ENCODE measurements around the gene EFR3B.

EFR3B gene

GRCh38 chr2:25043241-25043867 is 1.5 kb downstream of the EFR3B start:
- no peaks in the 10 kb centered on the region for H3K9me3 Mint-ChIP-seq
- peak overlapping the region; percentile 80 for H3K4me3 Mint-ChIP-seq
- no peak overlapping the region for H3K27ac Mint-ChIP-seq
- H3K4me1 Mint-ChIP-seq (ENCODE audit: low read depth) = peaks cover 33% of the 10 kb centered on the region
- intact Hi-C loops (cut with micrococcal nuclease) = loop anchor here (2.0 kb wide), 1 partner anchor 73 kb away; the partner anchor contains the start of gene DNAJC27
- H3K27me3 Mint-ChIP-seq = peaks cover 75% of the 10 kb centered on the region
- H3K36me3 Mint-ChIP-seq (ENCODE audit: low read depth) = no peaks in the 10 kb centered on the region

DNA sequence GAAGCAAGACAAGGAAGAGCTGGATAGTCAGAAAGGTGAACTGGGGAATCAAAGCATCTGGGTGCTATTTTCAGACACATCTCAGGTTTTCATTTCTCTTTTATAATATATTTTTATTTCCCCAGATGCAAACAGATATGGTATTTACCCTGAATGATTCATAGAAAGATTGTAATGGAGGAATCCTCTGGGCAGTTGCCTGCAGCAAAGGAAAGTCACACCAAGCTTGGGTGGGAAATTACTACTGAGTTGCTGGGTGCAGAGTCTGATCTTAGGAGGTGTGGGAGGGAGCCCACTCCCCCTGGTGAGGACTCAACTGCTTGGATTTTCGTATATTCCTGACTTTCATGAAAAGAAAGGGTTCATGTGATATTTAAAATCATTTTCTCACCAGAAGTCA is 2.1 kb downstream of the EFR3B start:
- intact Hi-C loops (cut with micrococcal nuclease) = no loop called here
- Mint-ChIP-seq H3K27ac (no peak overlapping the region), H3K36me3 (ENCODE audit: low read depth) (no peaks in the 10 kb centered on the region), H3K4me1 (ENCODE audit: low read depth) (peaks cover 33% of the 10 kb centered on the region), H3K9me3 (no peaks in the 10 kb centered on the region), H3K4me3 (no peak overlapping the region), H3K27me3 (peaks cover 71% of the 10 kb centered on the region)

DNA sequence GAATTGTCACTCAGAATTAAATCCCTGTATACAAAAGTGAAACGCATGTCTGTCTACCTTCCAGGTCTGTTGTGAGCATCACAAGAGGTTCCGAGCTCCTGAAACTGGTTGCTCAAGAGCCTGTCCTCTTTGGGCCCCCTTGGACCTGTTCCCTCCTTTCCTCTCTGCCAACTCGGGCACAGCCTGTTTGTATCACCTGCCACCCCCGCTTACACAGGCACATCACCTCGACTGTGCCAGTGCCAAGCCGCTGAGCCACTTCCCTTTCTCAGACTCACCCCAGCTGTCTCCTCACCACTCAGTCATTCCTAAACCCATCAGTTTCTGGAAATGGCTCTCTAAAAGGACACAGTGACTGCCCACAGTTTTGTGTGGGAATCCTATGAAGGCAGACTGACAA is 3.1 kb downstream of the EFR3B start:
- no peaks in the 10 kb centered on the region for H3K36me3 Mint-ChIP-seq (ENCODE audit: low read depth)
- no peak overlapping the region for H3K27ac Mint-ChIP-seq
- no peaks in the 10 kb centered on the region for H3K9me3 Mint-ChIP-seq
- no peak overlapping the region for H3K4me3 Mint-ChIP-seq
- peaks cover 33% of the 10 kb centered on the region for H3K4me1 Mint-ChIP-seq (ENCODE audit: low read depth)
- H3K27me3 Mint-ChIP-seq = peaks cover 66% of the 10 kb centered on the region
- intact Hi-C loops (cut with micrococcal nuclease) = no loop called here

DNA sequence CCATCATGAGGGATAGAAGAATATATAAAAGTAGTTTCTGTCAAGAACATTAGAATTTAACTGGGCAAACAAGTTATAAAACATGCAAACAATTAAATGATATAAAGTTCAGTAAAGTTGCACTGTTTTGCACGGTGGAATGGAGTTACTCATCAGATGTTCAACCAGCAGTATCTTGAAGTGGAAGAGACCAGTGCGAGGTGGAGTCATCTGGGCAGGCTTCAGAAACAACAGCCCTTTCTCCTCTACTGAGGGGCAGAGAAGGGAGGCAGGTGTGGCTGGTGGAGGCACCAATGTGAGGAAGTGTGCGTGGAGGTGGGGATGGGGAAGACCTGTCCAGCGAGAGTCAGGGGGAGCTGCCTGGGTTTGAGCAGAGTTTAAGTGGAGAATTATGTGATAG is 7.5 kb downstream of the EFR3B start:
- no peaks in the 10 kb centered on the region for H3K36me3 Mint-ChIP-seq (ENCODE audit: low read depth)
- peaks cover 7% of the 10 kb centered on the region for H3K4me1 Mint-ChIP-seq (ENCODE audit: low read depth)
- peaks cover 31% of the 10 kb centered on the region for H3K27me3 Mint-ChIP-seq
- no peak overlapping the region for H3K4me3 Mint-ChIP-seq
- H3K27ac Mint-ChIP-seq = no peak overlapping the region
- no peaks in the 10 kb centered on the region for H3K9me3 Mint-ChIP-seq
- intact Hi-C loops (cut with micrococcal nuclease) = no loop called here

DNA sequence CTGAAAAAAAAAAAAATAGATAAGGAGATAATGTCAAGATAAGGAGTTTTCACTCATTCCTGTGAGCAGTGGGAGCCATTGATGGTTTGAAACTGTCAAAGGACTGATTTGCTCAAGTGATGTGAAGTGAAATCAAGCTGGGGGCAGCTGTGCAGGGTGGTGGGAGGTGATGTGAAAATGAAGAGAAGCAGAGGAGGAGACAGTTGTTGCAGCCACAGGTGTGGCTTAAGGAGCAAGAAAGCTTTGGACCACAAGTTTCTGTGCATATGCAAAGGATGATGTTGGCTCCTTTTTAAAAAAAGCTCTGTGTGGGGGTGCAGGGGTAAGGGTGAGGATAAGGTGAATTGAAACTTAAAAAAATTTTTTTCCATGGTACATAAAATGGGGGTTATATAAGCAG is 8.3 kb downstream of the EFR3B start:
- peaks cover 2% of the 10 kb centered on the region for H3K4me1 Mint-ChIP-seq (ENCODE audit: low read depth)
- no peaks in the 10 kb centered on the region for H3K9me3 Mint-ChIP-seq
- H3K27ac Mint-ChIP-seq = no peak overlapping the region
- H3K27me3 Mint-ChIP-seq = peaks cover 24% of the 10 kb centered on the region
- no peaks in the 10 kb centered on the region for H3K36me3 Mint-ChIP-seq (ENCODE audit: low read depth)
- intact Hi-C loops (cut with micrococcal nuclease) = no loop called here
- H3K4me3 Mint-ChIP-seq = no peak overlapping the region

GRCh38 chr2:25053041-25053440 is 11.2 kb downstream of the EFR3B start:
- Mint-ChIP-seq H3K36me3 (ENCODE audit: low read depth) (no peaks in the 10 kb centered on the region), H3K9me3 (no peaks in the 10 kb centered on the region), H3K4me1 (ENCODE audit: low read depth) (no peaks in the 10 kb centered on the region), H3K27ac (no peak overlapping the region), H3K4me3 (no peak overlapping the region), H3K27me3 (peaks cover 9% of the 10 kb centered on the region)
- intact Hi-C loops (cut with micrococcal nuclease) = no loop called here

DNA sequence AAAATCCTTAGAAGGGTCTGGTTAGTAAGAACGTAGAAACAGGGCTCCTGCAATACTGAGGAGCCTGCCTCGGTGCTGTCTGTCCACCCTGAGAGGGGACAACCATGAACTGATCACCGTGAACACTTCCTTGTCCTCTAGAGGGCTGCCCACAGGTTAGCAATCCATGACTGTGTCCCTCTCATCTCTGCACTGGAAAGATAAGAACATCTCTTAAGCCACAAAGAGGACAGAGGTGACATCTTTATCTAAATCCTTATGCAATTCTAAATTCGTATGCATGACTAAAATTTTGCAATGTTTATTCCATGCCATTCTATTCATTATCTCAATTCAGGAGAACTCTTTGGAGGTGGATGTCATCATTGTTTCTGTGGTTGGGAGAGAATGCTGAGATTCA is 12.8 kb downstream of the EFR3B start:
- Mint-ChIP-seq H3K9me3 (no peaks in the 10 kb centered on the region), H3K36me3 (ENCODE audit: low read depth) (no peaks in the 10 kb centered on the region), H3K27me3 (peaks cover 5% of the 10 kb centered on the region), H3K27ac (no peak overlapping the region), H3K4me3 (no peak overlapping the region), H3K4me1 (ENCODE audit: low read depth) (no peaks in the 10 kb centered on the region)
- intact Hi-C loops (cut with micrococcal nuclease) = no loop called here

- H3K27me3 Mint-ChIP-seq = peaks cover 2% of the 10 kb centered on the region
- no peak overlapping the region for H3K27ac Mint-ChIP-seq
- intact Hi-C loops (cut with micrococcal nuclease) = no loop called here
- no peak overlapping the region for H3K4me3 Mint-ChIP-seq
- H3K9me3 Mint-ChIP-seq = no peaks in the 10 kb centered on the region
- H3K36me3 Mint-ChIP-seq (ENCODE audit: low read depth) = no peaks in the 10 kb centered on the region
- no peaks in the 10 kb centered on the region for H3K4me1 Mint-ChIP-seq (ENCODE audit: low read depth)
Observed at GRCh38 chr2:25055376-25055920, 13.6 kb downstream of the EFR3B start.

- H3K4me1 Mint-ChIP-seq (ENCODE audit: low read depth) = no peaks in the 10 kb centered on the region
- H3K36me3 Mint-ChIP-seq (ENCODE audit: low read depth) = no peaks in the 10 kb centered on the region
- no peaks in the 10 kb centered on the region for H3K9me3 Mint-ChIP-seq
- intact Hi-C loops (cut with micrococcal nuclease) = no loop called here
- H3K27me3 Mint-ChIP-seq = peaks cover 2% of the 10 kb centered on the region
- H3K4me3 Mint-ChIP-seq = no peak overlapping the region
- H3K27ac Mint-ChIP-seq = no peak overlapping the region
Observed at GRCh38 chr2:25056098-25056821, 14.4 kb downstream of the EFR3B start.

GRCh38 chr2:25062511-25062917 is 20.6 kb downstream of the EFR3B start:
- Mint-ChIP-seq H3K4me3 (no peak overlapping the region), H3K4me1 (ENCODE audit: low read depth) (no peaks in the 10 kb centered on the region), H3K27me3 (no peaks in the 10 kb centered on the region), H3K9me3 (peaks cover 14% of the 10 kb centered on the region), H3K36me3 (ENCODE audit: low read depth) (no peaks in the 10 kb centered on the region), H3K27ac (no peak overlapping the region)
- intact Hi-C loops (cut with micrococcal nuclease) = no loop called here

DNA sequence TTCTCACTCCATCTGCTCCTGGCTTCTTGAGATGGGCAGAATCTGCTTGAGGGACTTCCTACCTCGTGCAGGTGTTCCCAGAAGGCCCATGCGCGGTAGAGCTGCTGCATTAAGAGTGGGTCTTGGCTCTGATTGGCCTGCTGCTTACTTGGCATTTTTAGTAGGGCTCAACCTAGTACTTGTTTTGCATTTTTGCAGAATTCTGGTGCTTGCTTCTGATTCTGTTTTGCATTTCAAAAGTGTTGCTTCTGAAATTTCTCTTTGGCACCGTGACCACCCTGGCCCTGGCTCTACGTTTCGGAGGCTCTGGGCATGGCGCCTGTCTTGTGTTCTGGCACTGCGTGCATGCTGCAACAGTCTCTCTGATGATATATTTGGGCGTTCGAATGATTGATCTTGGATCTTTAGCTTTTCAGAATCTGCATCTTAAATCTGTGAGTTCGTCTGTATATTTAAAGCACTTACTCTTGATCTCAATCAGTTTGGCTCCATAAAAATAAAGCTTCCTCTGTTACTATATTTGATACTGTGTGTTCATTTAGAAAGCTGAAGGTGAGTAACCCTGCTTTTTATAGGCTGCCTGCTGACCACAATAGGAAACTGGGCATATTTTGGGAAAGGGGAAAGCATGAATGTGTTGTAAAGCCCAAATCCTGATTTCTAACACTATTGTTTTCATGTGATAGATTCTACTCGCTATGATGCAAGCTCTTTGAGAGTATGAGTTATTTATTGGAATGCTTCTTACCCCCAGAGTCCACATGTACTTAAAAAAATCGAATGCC is 22.2 kb downstream of the EFR3B start:
- H3K27me3 Mint-ChIP-seq = no peaks in the 10 kb centered on the region
- no peak overlapping the region for H3K27ac Mint-ChIP-seq
- H3K4me1 Mint-ChIP-seq (ENCODE audit: low read depth) = no peaks in the 10 kb centered on the region
- peaks cover 14% of the 10 kb centered on the region for H3K9me3 Mint-ChIP-seq
- intact Hi-C loops (cut with micrococcal nuclease) = no loop called here
- H3K4me3 Mint-ChIP-seq = no peak overlapping the region
- no peaks in the 10 kb centered on the region for H3K36me3 Mint-ChIP-seq (ENCODE audit: low read depth)

- H3K27ac Mint-ChIP-seq = no peak overlapping the region
- intact Hi-C loops (cut with micrococcal nuclease) = no loop called here
- H3K4me1 Mint-ChIP-seq (ENCODE audit: low read depth) = no peaks in the 10 kb centered on the region
- H3K9me3 Mint-ChIP-seq = peaks cover 14% of the 10 kb centered on the region
- no peaks in the 10 kb centered on the region for H3K36me3 Mint-ChIP-seq (ENCODE audit: low read depth)
- H3K4me3 Mint-ChIP-seq = no peak overlapping the region
- no peaks in the 10 kb centered on the region for H3K27me3 Mint-ChIP-seq
Observed at GRCh38 chr2:25065768-25066167, 23.9 kb downstream of the EFR3B start.

DNA sequence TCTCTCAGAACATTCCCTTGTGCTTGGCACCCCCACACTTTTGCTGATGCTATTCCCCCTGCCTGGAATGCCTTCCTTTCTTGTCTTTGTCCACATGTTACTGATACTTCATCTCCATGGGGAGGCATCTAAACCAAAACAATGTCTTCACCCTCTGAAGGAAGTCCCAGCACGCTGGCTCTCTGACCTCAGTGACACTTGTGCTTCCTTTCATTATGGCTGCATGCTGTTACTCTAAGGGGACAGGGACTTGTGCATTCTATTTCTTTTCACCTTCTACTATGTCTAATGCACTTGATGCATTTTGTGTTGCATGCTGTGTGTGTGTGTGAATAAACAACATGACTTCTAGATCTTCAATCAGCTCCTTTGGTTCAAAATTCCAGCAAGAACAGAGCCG is 24.6 kb downstream of the EFR3B start:
- Mint-ChIP-seq H3K27ac (no peak overlapping the region), H3K27me3 (no peaks in the 10 kb centered on the region), H3K4me1 (ENCODE audit: low read depth) (no peaks in the 10 kb centered on the region), H3K4me3 (no peak overlapping the region), H3K36me3 (ENCODE audit: low read depth) (no peaks in the 10 kb centered on the region), H3K9me3 (peaks cover 14% of the 10 kb centered on the region)
- intact Hi-C loops (cut with micrococcal nuclease) = no loop called here

DNA sequence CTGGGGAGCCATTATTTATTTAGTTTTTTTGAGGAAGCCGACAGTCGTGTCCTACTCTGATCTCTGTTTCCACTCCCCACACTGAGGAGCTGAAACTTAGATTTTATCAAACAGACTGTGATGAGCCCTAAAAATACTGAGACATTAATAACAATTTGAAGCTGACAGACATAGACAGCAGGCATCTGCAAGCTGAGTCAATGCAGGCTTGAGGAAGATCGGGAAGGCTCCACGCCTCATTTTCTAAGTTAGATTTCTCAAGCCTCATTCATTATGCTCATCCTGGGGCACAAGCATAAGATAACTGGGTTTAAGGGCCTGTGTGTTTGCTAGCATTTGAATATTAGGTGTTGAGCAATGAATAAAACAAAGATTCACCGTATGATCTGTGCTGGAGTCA is 26.3 kb downstream of the EFR3B start:
- H3K9me3 Mint-ChIP-seq = peaks cover 14% of the 10 kb centered on the region
- intact Hi-C loops (cut with micrococcal nuclease) = no loop called here
- H3K4me1 Mint-ChIP-seq (ENCODE audit: low read depth) = no peaks in the 10 kb centered on the region
- no peaks in the 10 kb centered on the region for H3K27me3 Mint-ChIP-seq
- H3K4me3 Mint-ChIP-seq = no peak overlapping the region
- no peak overlapping the region for H3K27ac Mint-ChIP-seq
- H3K36me3 Mint-ChIP-seq (ENCODE audit: low read depth) = no peaks in the 10 kb centered on the region
